ENCODE measurements around the gene MRPS2.
"Not testable (repeated sequence)": the region's sequence is repeated elsewhere in the genome, so short reads cannot be mapped to it uniquely, and the experiment has no call there.

The MRPS2 gene

DNA sequence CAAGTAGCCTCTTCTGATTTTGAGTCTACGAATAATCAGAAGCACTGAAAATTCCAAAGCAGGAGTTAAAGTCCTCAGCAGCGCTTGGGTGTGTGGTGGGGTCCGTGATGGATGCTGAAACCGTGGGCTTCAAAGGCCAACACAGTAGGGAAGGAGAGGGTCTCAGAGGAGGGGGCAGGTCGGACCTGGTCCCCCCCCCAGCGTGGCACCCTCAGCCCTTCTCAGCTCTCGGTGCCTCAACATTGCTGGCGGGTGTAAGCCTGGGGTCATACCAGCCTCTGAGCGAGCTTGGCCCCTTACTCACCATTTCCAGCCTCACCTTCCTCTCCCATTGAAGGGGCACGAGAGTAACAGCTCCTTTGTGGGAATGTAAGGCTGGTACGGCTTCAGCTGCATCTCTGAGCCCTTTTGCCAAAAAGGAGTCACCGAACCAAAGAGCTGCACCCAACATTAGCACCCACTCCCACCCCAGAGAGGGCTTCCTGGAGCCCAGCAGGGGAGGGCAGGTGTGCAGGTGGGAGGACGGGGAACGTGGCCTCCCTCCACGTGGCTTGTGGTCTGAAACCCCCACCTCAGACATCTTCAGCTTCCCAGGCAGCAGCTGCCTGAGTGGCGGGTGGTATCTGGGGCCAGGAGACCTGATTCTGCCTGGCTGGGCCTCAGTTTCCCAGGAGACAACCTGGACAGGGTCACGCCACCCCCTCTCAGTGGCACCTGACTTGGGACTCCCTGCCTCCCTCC, 14.0 kb downstream of the MRPS2 start:
- DNase-seq (no peak), ATAC-seq (no peak)

DNA sequence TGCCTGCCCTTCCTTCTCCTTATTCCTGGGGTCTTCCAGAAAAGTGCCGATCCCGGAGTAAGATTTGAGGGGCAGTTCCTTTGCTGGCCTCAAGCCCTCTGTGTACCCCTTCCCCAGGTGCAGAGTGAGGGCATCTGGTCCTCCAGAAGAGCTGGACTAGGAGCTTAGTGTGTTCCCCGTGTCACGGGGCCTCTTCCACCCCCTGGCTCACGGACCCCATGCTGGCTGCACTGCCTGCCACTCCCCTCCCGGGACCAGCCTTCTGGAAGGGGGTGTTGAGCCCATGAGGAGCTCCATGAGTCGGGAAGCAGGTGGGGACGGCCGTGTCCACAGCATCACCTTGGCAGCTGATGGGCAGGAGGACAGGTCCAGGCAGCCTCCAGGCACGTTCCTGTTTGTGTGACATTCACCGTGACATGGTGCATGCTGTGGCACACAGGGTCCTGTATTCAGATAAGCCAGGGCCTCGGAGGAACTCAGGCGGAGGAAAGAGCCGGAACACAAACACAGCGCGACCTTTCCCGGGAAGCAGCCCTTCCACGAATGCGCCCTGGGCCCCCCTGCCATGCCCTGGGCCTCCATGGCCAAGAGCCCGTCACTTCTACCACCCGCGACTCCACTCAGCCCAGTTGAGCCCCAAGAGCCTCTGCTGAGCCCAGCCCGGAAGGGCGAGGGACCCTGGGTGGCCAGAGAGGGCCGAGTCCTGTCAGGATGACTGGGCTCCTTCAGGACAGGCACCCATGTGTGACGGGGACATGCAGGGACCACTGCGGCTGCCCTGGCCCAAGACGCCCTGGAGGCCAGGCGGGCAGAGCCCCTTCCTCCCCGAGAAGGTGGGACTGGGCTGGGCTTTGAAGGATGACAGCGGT, 14.8 kb downstream of the MRPS2 start:
- DNase-seq (no peak), ATAC-seq (no peak)

DNA sequence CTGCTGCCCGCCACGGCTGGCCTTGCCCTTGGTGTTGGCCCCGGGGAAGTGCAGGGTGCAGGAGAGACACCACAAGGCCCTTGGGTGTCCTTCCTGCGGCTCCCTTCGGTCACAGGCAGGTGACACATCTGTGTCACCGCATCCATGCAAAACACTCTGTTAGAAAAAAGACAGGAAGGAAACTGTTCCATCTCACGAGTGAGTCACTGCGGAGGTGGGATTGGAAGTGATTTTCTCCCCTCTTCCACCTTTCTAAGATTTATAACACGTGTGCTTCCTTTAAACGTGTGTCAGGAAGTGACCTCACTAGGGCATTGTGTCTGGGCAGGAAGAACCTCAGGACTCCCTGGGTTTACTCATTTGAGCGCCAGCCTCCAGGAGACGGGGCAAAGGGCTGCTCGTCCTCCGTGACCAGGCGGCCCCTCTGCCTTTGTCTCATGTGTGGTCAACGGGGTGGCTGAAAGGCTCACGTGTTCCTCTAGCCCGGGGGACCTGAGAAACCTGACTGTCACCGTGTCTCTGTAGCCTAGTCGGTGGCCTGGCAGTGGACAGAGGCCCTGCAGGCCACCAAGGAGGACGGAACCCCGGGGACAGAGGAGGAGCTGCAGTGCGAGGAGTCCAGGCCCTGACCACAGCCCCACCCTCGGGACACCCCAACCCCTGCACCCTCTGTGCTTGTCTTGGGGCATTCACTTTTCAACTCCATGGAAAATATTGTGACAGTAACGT, 15.8 kb downstream of the MRPS2 start:
- peak; percentile 28 for ATAC-seq
- no peak for DNase-seq

DNA sequence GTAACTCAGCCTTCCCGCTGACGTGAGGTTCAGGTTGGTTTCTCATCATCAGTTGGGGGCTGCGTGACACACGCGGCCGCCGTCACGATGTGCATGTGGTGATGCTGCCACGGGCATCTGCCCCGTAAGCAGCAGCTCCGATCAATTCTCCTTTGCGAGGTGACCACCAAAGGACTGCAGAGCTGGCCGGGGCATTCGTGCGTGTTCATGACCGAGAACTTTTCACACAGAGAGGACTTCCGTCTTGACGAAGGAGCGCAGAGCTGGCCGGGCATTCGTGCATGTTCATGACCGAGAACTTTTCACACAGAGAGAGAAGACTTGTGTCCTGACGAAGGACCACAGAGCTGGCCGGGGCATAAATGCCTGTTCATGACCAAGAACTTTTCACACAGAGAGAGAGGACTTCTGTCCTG, 16.9 kb downstream of the MRPS2 start:
- DNase-seq (no peak), ATAC-seq (no peak)

DNA sequence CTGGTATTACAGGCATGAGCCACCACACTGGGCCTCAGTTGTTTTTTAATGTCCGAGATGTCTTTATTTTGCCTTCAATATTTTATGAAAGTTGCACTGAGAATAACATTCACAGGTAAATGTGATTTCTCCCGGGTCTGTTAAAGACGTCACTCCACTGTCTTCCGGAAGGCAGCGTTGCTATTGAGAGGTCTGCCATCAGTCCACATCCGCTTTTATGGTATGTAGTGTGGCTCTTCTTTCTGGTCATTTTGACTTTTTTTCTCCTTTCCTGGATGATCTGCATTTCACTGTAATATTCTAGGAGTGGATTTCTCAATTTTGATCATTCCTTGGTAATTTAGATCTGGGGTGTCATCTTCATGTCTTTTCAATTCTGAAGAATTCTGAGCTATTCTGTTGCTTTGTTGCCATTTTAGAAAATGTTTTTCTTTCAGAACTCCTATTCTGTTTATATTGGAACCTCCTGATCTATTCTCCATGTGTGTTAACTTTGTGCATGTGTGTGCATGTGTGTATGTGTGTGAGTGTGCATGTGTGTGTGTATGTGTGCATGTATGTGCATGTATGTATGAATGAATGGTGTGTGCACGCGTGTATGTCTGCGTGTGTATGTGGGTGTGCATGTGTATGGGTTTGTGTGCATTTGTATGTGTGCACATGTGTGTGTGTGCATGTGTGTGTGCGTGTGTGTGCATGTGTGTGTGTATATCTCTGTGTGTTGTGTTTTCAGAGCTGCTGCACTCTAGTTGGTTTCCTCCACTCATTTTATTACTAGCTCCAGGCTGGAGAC, 18.9 kb downstream of the MRPS2 start:
- ATAC-seq = no peak
- no peak for DNase-seq

DNA sequence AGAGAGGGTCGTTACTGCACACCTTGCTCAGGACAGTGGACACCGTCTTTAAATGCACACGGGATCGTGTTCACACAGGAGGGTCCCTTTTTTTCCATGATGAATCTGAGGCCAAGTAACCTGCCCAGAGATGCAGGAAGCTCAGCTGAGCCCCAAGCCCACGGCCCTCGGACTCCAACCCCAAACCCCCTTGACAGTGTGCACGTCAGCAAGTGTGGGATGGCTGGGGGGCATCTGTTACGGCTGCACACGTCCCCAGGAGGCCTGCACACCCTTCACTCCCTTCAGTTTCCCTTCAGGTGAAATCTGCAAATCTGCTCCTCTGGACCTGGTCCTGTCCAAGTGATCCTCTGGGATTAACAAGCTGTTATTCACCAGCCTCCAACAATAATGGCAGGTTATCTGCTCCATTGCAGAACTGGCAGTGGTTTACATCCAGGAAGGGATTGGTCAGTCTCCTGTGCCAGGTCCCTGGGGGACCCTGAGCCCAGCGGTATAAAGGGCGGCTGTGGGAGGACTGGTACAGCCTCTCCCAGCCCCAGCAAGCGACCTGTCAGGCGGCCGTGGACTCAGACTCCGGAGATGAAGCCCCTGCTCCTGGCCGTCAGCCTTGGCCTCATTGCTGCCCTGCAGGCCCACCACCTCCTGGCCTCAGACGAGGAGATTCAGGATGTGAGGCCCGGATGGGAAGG, 20.6 kb downstream of the MRPS2 start, which contains the start of gene LCN1:
Gene LCN1, plus strand, starts transcription at position 525 of the 692 bp plus-strand sequence. Its CDS starts 58 bp downstream, at position 583.
- DNase-seq = no peak
- ATAC-seq = no peak

DNA sequence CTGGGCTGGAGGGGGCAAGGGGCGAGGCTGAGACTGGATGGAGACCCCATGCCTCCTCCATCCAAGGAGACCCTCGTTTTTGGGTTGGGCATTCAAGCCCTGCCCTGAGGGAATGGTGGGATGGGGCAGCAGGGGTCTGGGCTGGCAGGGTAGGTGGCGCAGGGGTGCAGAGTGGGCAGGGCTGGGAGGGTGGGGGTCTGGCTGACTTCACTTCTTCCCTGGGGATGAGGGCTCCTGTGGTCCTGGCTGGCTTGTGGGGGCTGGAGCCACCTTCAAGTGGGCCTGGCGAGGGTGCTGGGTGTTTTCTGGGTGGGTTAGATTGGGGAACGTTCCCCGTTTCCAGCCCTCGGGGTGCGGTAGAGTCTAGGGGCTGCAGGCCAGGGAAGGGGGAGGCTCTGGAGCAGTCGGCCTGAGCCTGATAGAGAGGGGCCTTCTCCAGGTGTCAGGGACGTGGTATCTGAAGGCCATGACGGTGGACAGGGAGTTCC, 21.2 kb downstream of the MRPS2 start:
- no peak for ATAC-seq
- DNase-seq = no peak

DNA sequence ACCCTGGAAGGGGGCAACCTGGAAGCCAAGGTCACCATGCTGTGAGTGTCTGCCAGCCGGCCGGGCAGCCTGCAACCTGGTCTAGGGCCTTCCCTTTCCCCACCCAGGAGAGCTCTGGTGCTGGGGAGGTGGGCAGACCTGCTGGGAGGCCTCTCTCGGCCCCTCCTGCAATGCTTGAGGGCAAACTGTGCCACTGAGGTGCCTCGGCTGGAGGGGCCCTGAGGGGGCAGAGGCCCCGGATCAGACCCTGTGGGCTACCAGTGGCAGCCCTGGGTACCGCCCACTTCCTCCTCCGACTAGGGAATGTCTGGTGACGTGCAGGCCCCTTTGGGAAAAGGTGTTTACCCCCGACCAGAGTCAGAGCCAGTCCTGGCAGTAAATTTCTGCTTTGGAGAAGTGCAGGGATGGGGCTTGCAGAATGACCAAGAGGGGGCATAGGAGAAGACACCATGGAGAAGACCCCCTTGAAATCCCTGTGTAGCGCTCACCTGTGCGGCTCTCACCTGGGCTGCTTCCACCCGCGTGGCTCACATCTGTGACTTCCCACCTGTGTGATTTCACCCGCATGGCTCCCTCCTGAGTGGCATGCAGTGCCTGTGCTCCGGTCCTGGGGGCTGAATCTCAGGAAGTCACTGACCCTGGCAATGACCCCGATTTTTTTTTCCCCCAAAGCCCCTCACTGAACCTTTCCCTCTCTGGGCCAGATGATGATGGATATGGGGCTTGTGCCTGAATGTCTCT, 21.8 kb downstream of the MRPS2 start:
- no peak for ATAC-seq
- DNase-seq = no peak

DNA sequence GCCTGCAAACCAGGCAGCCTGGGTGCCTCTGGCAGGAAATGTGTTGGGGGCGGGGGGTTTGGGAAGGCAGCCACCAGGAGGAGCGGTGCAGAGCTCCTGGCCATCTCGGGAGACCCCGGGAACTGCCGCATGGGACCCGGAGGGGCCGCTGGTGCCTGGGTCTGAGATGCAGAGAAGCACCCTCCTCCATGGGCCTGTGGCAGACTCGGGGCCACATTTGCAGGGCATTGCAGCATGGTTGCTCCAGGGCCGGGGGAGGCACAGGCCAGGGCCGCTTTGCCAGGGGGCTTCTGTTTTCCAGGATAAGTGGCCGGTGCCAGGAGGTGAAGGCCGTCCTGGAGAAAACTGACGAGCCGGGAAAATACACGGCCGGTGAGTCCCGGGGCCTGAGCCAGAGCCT, 22.4 kb downstream of the MRPS2 start:
- no peak for DNase-seq
- no peak for ATAC-seq

DNA sequence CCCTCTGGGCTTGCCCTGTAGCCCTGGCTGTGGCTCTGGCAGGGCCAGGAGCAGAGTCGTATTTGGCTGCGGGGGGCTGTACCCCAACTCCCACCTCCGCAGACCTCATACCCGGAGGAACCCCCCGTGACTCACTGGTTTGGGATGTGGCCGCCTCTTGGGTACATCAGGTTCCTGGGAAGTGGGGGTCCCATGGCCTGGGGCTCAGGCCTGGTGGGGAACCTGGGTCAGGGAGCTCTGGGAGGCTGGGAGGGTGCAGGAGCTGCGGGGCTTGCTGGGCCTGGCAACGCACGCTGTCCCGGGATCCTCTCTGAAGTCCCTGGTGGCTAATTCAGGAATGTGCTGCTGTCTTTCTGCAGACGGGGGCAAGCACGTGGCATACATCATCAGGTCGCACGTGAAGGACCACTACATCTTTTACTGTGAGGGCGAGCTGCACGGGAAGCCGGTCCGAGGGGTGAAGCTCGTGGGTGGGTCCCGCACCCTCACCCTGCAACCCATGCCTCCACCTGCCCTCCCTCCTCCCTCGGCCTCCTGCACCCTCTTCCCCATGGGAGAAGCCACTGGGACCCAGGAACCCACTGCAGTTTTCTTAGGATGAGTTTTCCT, 23.1 kb downstream of the MRPS2 start:
- ATAC-seq (no peak), DNase-seq (no peak)

DNA sequence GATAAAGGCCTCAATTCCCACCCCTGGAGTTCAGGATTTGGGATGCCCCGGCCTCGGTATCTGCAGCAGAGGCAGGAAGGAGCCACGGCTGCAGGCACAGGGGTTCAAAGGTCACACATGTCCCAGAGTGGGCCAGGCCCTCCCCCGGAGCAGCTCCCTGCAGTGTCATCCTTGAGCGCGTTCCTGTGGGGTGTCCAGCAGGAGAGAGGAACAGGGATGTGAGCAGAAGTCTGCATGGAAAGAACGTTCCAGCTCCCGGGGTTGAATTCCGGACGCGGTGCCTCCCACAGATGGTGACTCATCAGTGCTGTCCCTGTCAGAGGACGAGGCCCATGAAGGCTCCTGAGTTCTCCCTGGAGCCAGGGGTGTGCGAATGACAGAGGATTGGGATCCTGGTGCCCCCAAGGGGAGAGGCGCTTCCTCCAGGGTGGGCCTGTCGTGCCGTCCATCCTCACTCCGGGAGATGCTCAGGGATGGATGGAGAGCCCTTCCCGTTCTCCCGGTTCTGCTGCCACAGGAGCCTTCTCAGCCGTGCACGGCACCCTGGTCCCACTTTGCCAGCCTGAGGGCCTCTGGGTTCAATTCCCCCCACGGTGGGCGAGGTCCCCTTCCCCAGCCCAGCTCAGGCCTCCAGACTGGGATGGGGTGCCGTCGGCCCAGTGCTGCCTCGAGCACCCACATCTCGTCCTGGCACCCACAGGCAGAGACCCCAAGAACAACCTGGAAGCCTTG, 23.8 kb downstream of the MRPS2 start:
- no peak for ATAC-seq
- no peak for DNase-seq

DNA sequence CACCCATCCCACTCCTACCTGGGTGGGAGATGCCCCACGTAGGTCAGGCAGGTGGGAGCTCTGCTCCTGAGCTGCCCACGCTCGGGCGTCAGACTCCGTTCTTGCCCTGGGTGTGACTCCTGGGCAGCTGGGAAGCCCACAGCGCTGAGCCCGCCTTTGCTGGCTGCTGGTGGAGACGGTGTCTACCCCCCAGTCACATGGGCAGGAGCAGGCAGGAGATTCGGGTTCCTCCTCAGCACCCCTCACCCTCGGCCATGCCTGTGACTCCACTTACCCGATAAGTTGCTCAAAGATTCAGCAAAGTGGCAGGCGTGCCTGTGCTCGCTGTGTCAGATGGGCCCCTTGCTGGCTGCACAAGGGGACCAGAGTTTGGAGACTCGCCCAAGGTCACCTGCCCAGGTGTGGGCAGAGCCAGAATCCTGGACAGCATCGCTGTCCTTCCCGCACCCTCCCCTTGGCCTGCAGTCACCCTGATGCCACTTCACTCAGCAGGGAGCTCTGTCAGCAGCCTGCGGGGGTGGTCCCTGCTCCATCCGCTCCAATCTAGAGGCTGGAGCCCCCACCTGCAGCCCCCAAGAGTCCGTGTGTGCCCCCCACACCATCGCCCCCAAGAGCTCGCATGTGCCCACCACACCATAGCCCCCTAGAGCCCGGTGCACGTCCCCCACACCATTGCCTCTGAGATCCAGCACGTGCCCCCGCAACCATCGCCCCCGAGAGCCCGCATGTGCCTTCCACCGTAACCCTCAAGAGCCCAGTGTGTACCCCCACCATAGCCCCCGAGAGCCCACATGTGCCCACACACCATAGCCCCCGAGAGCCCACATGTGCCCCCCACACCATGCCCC, 25.0 kb downstream of the MRPS2 start:
- DNase-seq = no peak

DNA sequence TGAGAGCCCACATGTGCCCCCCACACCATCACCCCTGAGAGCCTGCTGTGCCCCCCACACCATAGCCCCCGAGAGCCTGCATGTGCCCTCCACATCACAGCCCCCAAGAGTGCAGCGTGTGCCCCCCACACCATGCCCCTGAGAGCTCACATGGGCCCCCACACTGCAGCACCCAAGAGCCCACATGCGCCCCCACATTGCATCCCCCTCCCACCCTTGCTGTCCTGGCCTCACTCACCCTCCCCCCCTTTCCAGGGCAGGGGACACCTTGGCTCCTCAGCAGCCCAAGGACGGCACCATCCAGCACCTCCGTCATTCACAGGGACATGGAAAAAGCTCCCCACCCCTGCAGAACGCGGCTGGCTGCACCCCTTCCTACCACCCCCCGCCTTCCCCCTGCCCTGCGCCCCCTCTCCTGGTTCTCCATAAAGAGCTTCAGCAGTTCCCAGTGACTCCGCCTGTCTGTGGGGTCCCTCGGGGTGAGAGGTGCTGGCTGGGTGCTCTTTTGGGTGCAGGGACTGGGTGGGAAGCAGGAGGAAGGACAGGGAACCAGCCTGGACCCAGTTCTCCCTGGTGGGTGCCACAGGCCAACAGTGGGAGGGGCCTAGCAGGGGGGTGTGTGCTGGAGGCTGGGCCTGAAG, 25.7 kb downstream of the MRPS2 start:
- ATAC-seq = no peak
- DNase-seq = no peak

More for the DNA sequence above, 25.0 kb downstream of the MRPS2 start:
- no peak for ATAC-seq

DNA sequence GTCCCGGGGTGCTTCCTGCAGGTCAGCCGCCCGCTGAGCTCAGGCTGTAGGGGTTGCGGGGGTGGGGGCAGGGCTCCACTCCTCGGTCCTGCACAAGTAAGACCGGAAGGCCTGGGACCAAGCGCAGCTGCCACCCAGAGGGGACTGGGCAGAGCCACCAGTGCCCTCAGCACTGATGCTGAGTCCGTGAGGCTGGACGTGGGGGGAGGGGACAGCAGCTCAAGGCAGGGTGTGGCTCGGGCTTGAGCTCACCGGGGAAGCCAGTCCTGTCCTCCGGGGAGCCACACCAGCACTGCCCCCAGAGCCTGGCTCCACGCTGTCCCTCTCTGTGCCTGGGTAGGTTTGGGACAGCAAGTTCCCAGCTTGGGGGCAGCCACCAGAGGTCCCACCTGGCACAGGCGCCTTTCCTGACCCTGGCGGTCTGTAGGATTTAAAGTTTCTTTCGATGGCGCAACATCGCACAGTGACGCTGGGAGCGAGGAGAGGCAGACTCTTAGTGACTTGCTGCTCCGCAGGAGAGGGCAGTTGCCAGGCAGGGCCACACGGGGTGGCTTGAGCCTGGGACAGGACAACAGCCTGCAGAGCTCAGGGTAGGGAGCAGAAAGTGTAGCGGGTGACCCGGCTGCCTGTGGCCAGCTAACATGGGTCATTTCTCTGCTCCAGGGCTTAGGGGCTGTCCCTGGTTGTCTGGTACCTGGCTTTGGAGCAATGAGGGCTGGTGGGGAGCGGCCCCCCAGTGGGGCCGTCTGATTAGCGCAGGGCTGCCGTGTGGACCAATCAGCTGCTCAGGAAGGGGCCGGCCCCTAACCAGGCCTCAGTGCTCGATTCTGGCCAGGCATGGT, 26.5 kb downstream of the MRPS2 start:
- ATAC-seq = no peak
- no peak for DNase-seq

DNA sequence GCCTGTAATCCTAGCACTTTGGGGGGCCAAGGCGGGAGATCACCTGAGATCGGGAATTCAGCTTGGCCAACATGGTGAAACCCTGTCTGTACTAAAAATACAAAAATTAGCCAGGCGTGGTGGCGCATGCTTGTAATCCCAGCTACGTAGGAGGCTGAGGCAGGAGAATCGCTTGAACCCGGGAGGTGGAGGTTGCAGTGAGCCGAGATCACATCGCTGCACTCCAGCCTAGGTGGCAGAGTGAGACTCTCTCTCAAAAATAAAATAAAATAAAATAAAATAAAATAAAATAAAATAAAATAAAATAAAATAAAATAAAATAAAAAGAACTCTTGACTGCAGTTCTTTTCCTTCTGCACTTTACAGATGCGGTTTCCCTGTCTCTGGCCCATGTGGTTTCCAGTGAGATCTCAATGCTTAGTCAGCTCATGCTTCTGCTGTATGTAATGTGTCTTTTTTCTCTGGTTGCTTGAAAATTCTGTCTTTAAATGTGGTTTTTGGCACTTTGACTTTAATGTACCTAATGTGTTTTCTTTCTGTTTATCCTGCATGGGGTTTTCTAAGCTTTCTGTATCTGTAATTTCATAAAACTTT, 28.5 kb downstream of the MRPS2 start:
- DNase-seq, ATAC-seq: not testable (repeated sequence)

DNA sequence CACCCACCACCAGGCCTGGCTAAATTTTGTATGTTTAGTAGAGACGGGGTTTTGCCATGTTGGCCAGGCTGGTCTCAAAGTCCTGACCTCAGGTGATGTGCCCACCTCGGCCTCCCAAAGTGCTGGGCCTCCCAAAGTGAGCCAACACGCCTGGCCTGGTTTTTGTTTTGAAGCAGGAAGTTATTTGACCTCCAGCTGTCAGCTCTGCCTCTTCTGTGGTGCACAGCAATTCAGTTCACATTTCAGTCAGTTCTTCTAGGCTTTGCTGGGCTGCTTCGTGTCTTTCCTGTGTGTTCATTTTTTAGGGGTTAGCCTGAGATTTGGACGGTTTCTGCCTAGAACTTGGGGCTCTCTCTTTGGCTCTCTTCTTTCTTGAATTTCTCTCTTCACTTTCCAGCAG, 29.7 kb downstream of the MRPS2 start:
- DNase-seq = no peak
- no peak for ATAC-seq
